Head of caudate nucleus (tissue), 42 donors: ENCODE measurements around the gene PCDHB16.
"Not testable (repeated sequence)": the region's sequence is repeated elsewhere in the genome, so short reads cannot be mapped to it uniquely, and the experiment has no call there.

Source experiments
- DNase-seq, 42 donors: peaks; one replicate each; pipeline versions ENCODE4 v3.0.0 to v3.0.0-alpha.2; 2020 to 2021; ENCODE audit warnings: mixed read lengths in 7 of 42
- intact Hi-C: fragments of 100-400 bp; cut with DNase I; formaldehyde crosslinking; loops from one replicate; pipeline ENCODE4 v1.15.0; 2022

Gene PCDHB16

GRCh38 chr5:141182248-141182647, at the start of gene PCDHB16:
TSS of gene PCDHB16 (plus strand) at chr5:141182387. CDS start at chr5:141182560, 173 bp downstream.
- peak in 36 of 42 donors; percentile 8 to 77 (median 58) for DNase-seq
- intact Hi-C loops, result loop anchor here (10.0 kb wide), 1 partner anchor 383 kb away; no protein-coding TSS in a partner anchor

GRCh38 chr5:141135030-141135717, 47.0 kb upstream of the PCDHB16 start, which contains the start of gene PCDHB5:
TSS of gene PCDHB5 (plus strand) at chr5:141135206. CDS start at chr5:141135435, 229 bp downstream.
- intact Hi-C loops, result no loop called here
- peak in 18 of 42 donors; percentile 12 to 76 (median 36) for DNase-seq

- DNase-seq, result no peak
- intact Hi-C loops, result no loop called here
These were observed 46.4 kb upstream of the PCDHB16 start for GRCh38 chr5:141135718-141136266.

- intact Hi-C loops, result not testable (repeated sequence)
These were observed 44.8 kb upstream of the PCDHB16 start for GRCh38 chr5:141137346-141137745.

GRCh38 chr5:141149812-141150211, 32.4 kb upstream of the PCDHB16 start, which contains the start of gene PCDHB6:
TSS of gene PCDHB6 (plus strand) at chr5:141150057. CDS start at chr5:141150258, 201 bp downstream.
- DNase-seq, result peak in 7 of 42 donors; percentile 10 to 62 (median 15)
- intact Hi-C loops, result no loop called here

More at GRCh38 chr5:141137346-141137745, 44.8 kb upstream of the PCDHB16 start:
- DNase-seq, result not testable (repeated sequence)

- DNase-seq, result no peak
- intact Hi-C loops, result no loop called here
These were observed 31.8 kb upstream of the PCDHB16 start for GRCh38 chr5:141150224-141150992.

GRCh38 chr5:141150993-141151325, 31.2 kb upstream of the PCDHB16 start:
- no peak for DNase-seq
- intact Hi-C loops, result no loop called here

- DNase-seq, intact Hi-C loops: not testable (repeated sequence)
These were observed 30.6 kb upstream of the PCDHB16 start for GRCh38 chr5:141151632-141152031.

- DNase-seq, intact Hi-C loops: not testable (repeated sequence)
These were observed 30.1 kb upstream of the PCDHB16 start for GRCh38 chr5:141152096-141152495.

- intact Hi-C loops, result no loop called here
- DNase-seq, result peak in 3 of 42 donors; percentile 7 to 53 (median 12)
These were observed 26.4 kb upstream of the PCDHB16 start for GRCh38 chr5:141155540-141156374.

GRCh38 chr5:141157356-141157755, 24.8 kb upstream of the PCDHB16 start:
- intact Hi-C loops, DNase-seq: not testable (repeated sequence)

- intact Hi-C loops, DNase-seq: not testable (repeated sequence)
These were observed 24.3 kb upstream of the PCDHB16 start for GRCh38 chr5:141157901-141158300.

- peak in 25 of 42 donors; percentile 17 to 83 (median 44) for DNase-seq
- intact Hi-C loops, result no loop called here
These were observed 9.6 kb upstream of the PCDHB16 start, which contains the start of gene PCDHB7 for GRCh38 chr5:141172381-141173204. TSS of gene PCDHB7 (plus strand) at chr5:141172644. CDS start at chr5:141172836, 192 bp downstream.

GRCh38 chr5:141174291-141175104, 7.7 kb upstream of the PCDHB16 start:
- intact Hi-C loops, DNase-seq: not testable (repeated sequence)

- intact Hi-C loops, result no loop called here
- no peak for DNase-seq
These were observed 6.3 kb upstream of the PCDHB16 start for GRCh38 chr5:141175933-141176332.

GRCh38 chr5:141177577-141178191, 4.5 kb upstream of the PCDHB16 start, which contains the start of gene PCDHB8:
TSS of gene PCDHB8 (plus strand) at chr5:141177790. CDS start at chr5:141178035, 245 bp downstream.
- intact Hi-C loops, result not testable (repeated sequence)
- peak in 5 of 42 donors; percentile 14 to 40 (median 24) for DNase-seq
